Sigmoid colon (tissue), 7 donors: ENCODE results near the gene OGFOD2. TPM values are rescaled to one million over a fixed set of nuclear protein-coding genes. Genes with fewer than 3 reads are reported as not detected.

Experiments used
- polyA plus RNA-seq, 3 donors: library from polyadenylated mRNA; stranded (reverse); fragments of 200-250 nt; gene quantifications; one replicate each; pipeline ENCODE4 v1.2.3, GENCODE V29; 2013
- small RNA-seq, 3 donors: library from RNA; depleted of rRNA; stranded (forward); fragments of <200 nt; gene quantifications; one replicate each; pipeline ENCODE3, GENCODE V24; 2016
- total RNA-seq, 4 donors: library from RNA; depleted of rRNA; stranded (reverse); fragments of >200 nt; gene quantifications; one replicate each; pipeline ENCODE4 v1.1.0, GENCODE V29; 2016
- donor health status: healthy with polysubstance abuse.
- donor health status: Bipolar disorder and iron deficiency.
- donor health status: healthy.

Gene OGFOD2
- total and polyA plus RNA-seq, 7 donors = 8.1 to 26.5 (median 10.2) TPM

Small RNA genes within 50 kb of the gene (small RNA-seq; reads per million reads assigned to genes)
- gene ARL6IP4 = 0 reads per million in 3 donors
- gene MIR4304 = 0 reads per million in 3 donors

Other genes starting within 250 kb of the OGFOD2 start
- gene HCAR1, start 244.4 kb upstream of the OGFOD2 start, total RNA-seq = under 1 TPM in 1 of 4 donors, not detected in 3; under 0.01 TPM
- gene HCAR1, start 244.4 kb upstream of the OGFOD2 start, polyA plus RNA-seq = under 1 TPM in 1 of 3 donors, not detected in 2; 0.12 TPM
- 10 to 100 TPM; 28.8 to 44.9 (median 31.0) TPM for gene DENR, start 222.4 kb upstream of the OGFOD2 start, total RNA-seq
- 10 to 100 TPM; 26.4 to 34.5 (median 33.3) TPM for gene DENR, start 222.4 kb upstream of the OGFOD2 start, polyA plus RNA-seq
- 1 to 10 TPM in 2 of 4 donors, under 1 TPM in 2; 0.66 to 1.8 (median 0.96) TPM for gene CCDC62, start 200.7 kb upstream of the OGFOD2 start, total RNA-seq
- under 1 TPM in 2 of 3 donors, not detected in 1; 0.20 to 0.60 TPM for gene CCDC62, start 200.7 kb upstream of the OGFOD2 start, polyA plus RNA-seq
- gene HIP1R, start 139.8 kb upstream of the OGFOD2 start, total RNA-seq = 10 to 100 TPM in 1 of 4 donors, 1 to 10 TPM in 3; 4.2 to 15.2 (median 5.5) TPM
- 10 to 100 TPM; 21.5 to 77.4 (median 24.6) TPM for gene HIP1R, start 139.8 kb upstream of the OGFOD2 start, polyA plus RNA-seq
- gene VPS37B, start 79.1 kb upstream of the OGFOD2 start, total RNA-seq = 10 to 100 TPM in 3 of 4 donors, 1 to 10 TPM in 1; 8.6 to 17.2 (median 15.3) TPM
- 10 to 100 TPM; 53.2 to 64.7 (median 54.1) TPM for gene VPS37B, start 79.1 kb upstream of the OGFOD2 start, polyA plus RNA-seq
- gene ABCB9, start 8.8 kb upstream of the OGFOD2 start, total RNA-seq = 1 to 10 TPM; 1.6 to 3.8 (median 2.8) TPM
- 1 to 10 TPM; 1.2 to 5.3 (median 3.5) TPM for gene ABCB9, start 8.8 kb upstream of the OGFOD2 start, polyA plus RNA-seq
- 100 to 1,000 TPM; 211 to 358 (median 327) TPM for gene ARL6IP4, start 5.4 kb downstream of the OGFOD2 start, total RNA-seq
- 100 to 1,000 TPM; 233 to 312 (median 243) TPM for gene ARL6IP4, start 5.4 kb downstream of the OGFOD2 start, polyA plus RNA-seq
- gene PITPNM2, start 175.8 kb downstream of the OGFOD2 start, total RNA-seq = 10 to 100 TPM in 2 of 4 donors, 1 to 10 TPM in 2; 6.4 to 19.5 (median 11.7) TPM
- 10 to 100 TPM in 1 of 3 donors, 1 to 10 TPM in 2; 1.8 to 11.3 (median 2.3) TPM for gene PITPNM2, start 175.8 kb downstream of the OGFOD2 start, polyA plus RNA-seq